ENCODE measurements around the gene TAF7.
"Not testable (repeated sequence)": the region's sequence is repeated elsewhere in the genome, so short reads cannot be mapped to it uniquely, and the experiment has no call there.

TAF7 gene

DNA sequence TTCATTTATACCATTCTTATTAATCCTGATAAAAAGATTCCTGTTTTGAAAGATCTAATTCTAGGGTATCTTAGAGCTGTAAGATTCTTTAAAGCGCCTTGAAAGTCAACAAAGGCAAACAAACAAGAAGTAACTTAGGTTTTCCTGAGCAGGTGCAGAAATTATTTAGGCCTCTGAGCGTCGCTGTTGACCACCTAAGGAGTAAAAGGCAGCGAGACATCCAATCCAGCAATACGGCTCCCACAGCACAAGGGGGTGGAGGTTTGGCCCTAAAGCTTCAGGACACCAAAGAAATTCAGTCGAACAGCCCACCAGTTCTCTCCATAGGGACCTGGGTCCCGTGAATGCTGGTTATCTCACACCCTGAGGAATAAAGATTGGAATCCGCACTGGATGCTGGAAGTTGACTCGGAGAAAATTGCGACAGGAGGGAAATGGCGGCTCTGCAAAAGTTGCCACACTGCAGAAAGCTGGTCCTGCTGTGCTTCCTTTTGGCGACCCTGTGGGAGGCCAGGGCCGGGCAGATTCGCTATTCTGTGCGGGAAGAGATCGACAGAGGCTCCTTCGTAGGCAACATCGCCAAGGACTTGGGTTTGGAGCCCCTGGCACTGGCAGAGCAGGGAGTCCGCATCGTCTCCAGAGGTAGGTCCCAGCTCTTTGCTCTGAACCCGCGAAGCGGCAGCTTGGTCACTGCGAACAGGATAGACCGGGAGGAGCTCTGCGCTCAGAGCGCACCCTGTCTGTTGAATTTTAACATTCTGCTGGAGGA, 18.1 kb upstream of the TAF7 start, which contains the start of gene PCDHGA2:
PCDHGA2 (plus strand) TSS at position 223 of the 769 bp plus-strand sequence.
- DNase-seq = no peak

GRCh38 chr5:141332571-141332970, 12.0 kb upstream of the TAF7 start:
- not testable (repeated sequence) for DNase-seq

GRCh38 chr5:141330299-141331080, 9.9 kb upstream of the TAF7 start, which contains the start of gene PCDHGA1:
PCDHGA1 (plus strand) TSS chr5:141330514.
- DNase-seq = peak; percentile 1

DNA sequence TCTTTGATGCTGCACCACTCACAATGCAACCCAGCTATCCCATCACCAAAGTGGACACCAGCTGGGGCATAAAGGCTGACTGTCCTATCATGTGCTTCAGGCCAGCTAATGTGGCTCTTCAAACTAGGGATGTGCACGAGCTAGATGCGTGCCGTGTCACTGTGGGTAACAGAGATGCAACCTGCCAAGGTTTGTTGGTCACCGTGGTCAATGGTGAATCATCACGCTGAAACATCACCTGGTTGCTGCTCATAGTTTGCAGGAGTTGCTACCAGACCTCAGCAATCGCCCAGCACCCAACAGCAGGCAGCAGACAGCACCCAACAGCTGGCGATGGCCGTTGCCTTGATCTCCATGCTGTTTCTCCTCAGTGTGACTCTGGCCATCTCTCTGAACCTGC, 7.6 kb upstream of the TAF7 start:
- DNase-seq = no peak

DNA sequence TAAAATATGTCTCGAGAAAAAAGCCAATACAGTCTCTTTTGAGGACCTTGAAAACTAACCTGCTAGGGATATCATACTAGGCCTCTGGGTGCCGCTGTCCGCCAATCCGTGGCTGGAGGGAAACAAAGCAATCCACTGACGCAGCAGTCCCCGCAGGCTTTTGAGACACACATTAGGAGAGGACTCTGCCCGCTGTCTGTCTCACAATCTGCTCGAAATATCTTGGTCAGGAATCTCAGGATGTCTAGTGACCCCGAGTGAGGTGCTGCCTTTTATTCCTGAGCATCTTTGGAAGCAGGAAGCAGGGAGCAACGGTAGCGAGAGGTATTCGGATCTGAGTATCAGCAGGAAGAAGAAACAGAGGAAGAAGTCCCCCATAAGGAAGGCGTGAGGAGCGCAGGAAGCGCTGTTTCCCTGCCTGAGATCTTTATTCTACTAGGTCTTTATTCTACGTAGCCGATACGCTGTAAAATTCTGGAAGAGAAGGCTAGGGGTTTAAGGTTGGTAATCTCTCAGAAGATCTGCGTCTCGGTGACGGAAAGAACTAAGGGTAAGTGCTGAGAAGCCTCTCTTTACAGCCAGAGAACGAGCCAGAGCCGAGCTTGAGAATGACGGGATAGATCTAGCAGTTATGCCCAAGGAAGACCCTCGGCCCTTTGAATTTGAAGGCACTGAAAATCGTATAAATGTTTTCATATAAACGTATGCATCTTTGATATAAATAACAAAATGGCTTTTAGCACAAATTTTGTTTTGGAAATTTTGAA, 5.7 kb upstream of the TAF7 start:
- DNase-seq = no peak

- no peak for DNase-seq
Observed at GRCh38 chr5:141322261-141322660, 1.7 kb upstream of the TAF7 start.

DNA sequence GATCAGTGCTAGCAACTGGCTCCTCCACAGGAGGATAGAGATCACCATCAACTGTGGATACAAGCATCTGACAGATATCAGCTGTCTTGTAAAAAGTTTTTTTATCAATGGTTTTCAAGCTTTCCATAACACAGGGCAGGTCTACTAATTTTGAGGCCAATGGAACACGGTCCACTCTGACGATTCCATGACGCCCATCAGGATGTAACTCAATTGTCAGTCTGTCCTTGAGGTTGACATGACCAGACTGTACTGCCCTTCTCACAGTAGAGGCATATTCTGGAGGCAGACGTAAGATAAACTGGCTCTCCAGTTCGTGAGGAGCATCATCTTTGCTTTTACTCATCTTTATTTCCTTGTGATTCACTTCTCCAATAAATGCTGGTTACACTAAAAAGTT, 885 bp downstream of the TAF7 start:
- no peak for DNase-seq

GRCh38 chr5:141319202-141319601, 1.4 kb downstream of the TAF7 start:
- no peak for DNase-seq

DNA sequence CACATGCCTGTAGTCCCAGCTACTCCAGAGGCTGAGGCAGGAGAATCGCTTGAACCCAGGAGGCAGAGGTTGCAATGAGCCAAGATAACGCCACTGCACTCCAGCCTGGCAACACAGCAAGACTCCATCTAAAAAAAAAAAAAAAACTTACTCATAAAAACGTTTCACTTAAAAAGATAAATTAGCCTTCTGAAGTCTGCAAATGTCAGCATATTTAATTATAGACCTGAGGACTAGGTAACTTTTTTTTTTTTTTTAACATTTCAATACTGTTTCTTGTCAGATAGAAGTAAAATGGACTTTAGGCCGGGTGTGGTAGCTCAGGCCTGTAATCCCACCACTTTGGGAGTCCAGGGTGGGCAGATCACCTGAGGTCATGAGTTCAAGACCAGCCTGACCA, 3.6 kb downstream of the TAF7 start:
- DNase-seq = not testable (repeated sequence)

- no peak for DNase-seq
Observed at GRCh38 chr5:141313711-141314110, 6.9 kb downstream of the TAF7 start.

- DNase-seq = no peak
Observed at GRCh38 chr5:141306630-141307029, 14.0 kb downstream of the TAF7 start.

GRCh38 chr5:141303756-141304155, 16.8 kb downstream of the TAF7 start, which contains the start of gene SLC25A2:
SLC25A2 (minus strand) TSS chr5:141304049; CDS start chr5:141303865, 184 bp downstream.
- DNase-seq = no peak

GRCh38 chr5:141298376-141298775, 22.2 kb downstream of the TAF7 start:
- DNase-seq = no peak

- no peak for DNase-seq
Observed at GRCh38 chr5:141272906-141273305, 47.7 kb downstream of the TAF7 start.

DNA sequence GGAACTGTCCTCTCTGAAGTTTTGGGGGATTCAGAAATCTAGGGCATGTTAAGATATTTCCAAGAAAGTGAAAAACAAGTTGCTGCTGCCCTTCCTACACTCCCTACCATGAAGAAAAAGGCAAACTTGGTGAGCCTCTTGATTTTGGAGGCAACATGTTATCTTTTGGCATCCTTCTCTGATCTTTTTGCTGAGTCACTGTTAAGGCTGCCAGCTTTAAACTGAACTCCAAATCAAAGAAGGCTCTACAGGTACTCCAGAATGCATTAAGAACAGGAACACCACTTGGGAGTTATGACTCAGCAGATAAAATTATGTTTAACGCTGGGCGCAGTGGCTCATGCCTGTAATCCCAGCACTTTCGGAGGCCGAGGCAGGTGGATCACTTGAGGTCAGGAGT, 51.4 kb downstream of the TAF7 start:
- DNase-seq = no peak
